ENCODE measurements around the gene YY1AP1. TPM values are rescaled to one million over a fixed set of nuclear protein-coding genes. Genes with fewer than 3 reads are reported as not detected.

YY1AP1 gene
- total RNA-seq, 4 donors from 2014 or later, result 77.4 to 181 (median 152) TPM

GRCh38 chr1:155648207-155649147 lies 40.1 kb downstream of the YY1AP1 start:
- WGBS, 2 donors (ENCODE audit: low coverage in 1 of 2), result 25 to 29% methylated on average over 7 to 8 of the region's 11 CpGs
- peak overlapping the region in 3 of 4 donors; percentile 25 to 54 (median 53) for H3K27ac ChIP-seq
- no peaks in the 10 kb centered on the region for H3K36me3 ChIP-seq
- H3K4me3 ChIP-seq, result no peak overlapping the region
- no peak for TF ChIP-seq EP300 (IDR thresholded peaks at IDR 0.05)
- TF ChIP-seq POLR2A (IDR thresholded peaks at IDR 0.05), result no peak
- peak in 3 of 4 experiments; percentile 11 to 51 (median 38) for TF ChIP-seq CTCF (IDR thresholded peaks at IDR 0.05)
- TF ChIP-seq POLR2AphosphoS5 (IDR thresholded peaks at IDR 0.05), result peak; percentile 59
- H3K4me1 ChIP-seq, result peaks cover 0 to 38% (median 3%) of the 10 kb centered on the region in 3 donors
- H3K27me3 ChIP-seq, result no peaks in the 10 kb centered on the region
- ATAC-seq, result peak; percentile 87
- no peaks in the 10 kb centered on the region for H3K9me3 ChIP-seq

GRCh38 chr1:155646307-155646706 lies 42.3 kb downstream of the YY1AP1 start:
- ATAC-seq, result peak; percentile 61
- peaks cover 0 to 38% (median 3%) of the 10 kb centered on the region in 3 donors for H3K4me1 ChIP-seq
- TF ChIP-seq CTCF (IDR thresholded peaks at IDR 0.05), result no peak
- TF ChIP-seq POLR2A (IDR thresholded peaks at IDR 0.05), result no peak
- TF ChIP-seq EP300 (IDR thresholded peaks at IDR 0.05), result no peak
- no peak for TF ChIP-seq POLR2AphosphoS5 (IDR thresholded peaks at IDR 0.05)
- 70 to 72% methylated on average over 2 of the region's 2 CpGs for WGBS, 2 donors (ENCODE audit: low coverage in 1 of 2)
- no peaks in the 10 kb centered on the region for H3K27me3 ChIP-seq
- no peak overlapping the region for H3K4me3 ChIP-seq
- no peaks in the 10 kb centered on the region for H3K36me3 ChIP-seq
- H3K27ac ChIP-seq, result no peak overlapping the region
- peaks cover 0 to 17% (median 0%) of the 10 kb centered on the region in 3 donors for H3K9me3 ChIP-seq

DNA sequence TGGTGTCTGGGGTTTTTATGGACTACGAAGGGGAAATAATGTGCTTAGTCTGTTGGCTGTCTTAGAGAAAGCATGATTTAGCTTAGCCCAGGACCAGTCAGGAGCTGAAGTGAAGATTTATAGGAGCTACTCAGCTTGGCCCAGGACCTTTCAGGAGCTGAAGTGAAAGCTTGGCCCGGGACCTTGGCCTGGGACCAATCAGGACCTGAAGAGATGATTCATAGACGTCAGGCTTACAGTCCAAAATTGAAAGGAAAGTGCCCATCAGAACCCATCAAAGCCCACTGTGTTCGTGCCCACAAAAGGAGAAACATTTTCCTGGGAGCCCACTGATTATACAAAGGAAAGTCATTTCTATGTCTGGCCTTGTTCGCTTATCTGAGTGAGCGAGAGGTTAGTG lies 42.9 kb downstream of the YY1AP1 start:
- H3K4me3 ChIP-seq, result no peak overlapping the region
- H3K36me3 ChIP-seq, result no peaks in the 10 kb centered on the region
- H3K27me3 ChIP-seq, result no peaks in the 10 kb centered on the region
- H3K27ac ChIP-seq, result peak overlapping the region in 1 of 4 donors; percentile 8
- peaks cover 0 to 35% (median 3%) of the 10 kb centered on the region in 3 donors for H3K4me1 ChIP-seq
- H3K9me3 ChIP-seq, result peaks cover 0 to 17% (median 0%) of the 10 kb centered on the region in 3 donors
- no peak for ATAC-seq
- WGBS, 2 donors (ENCODE audit: low coverage in 1 of 2), result 40 to 45% methylated on average over 1 to 6 of the region's 6 CpGs
- no peak for TF ChIP-seq CTCF (IDR thresholded peaks at IDR 0.05)

GRCh38 chr1:155645034-155645598 lies 43.5 kb downstream of the YY1AP1 start:
- TF ChIP-seq POLR2AphosphoS5 (IDR thresholded peaks at IDR 0.05), result no peak
- TF ChIP-seq POLR2A (IDR thresholded peaks at IDR 0.05), result no peak
- no peak for TF ChIP-seq CTCF (IDR thresholded peaks at IDR 0.05)
- TF ChIP-seq EP300 (IDR thresholded peaks at IDR 0.05), result no peak
- H3K27ac ChIP-seq, result no peak overlapping the region
- H3K27me3 ChIP-seq, result no peaks in the 10 kb centered on the region
- WGBS, 2 donors (ENCODE audit: low coverage in 1 of 2), result 53 to 59% methylated on average over 4 of the region's 4 CpGs
- no peak overlapping the region for H3K4me3 ChIP-seq
- H3K9me3 ChIP-seq, result peaks cover 0 to 17% (median 0%) of the 10 kb centered on the region in 3 donors
- no peaks in the 10 kb centered on the region for H3K36me3 ChIP-seq
- no peak for ATAC-seq
- peaks cover 0 to 34% (median 3%) of the 10 kb centered on the region in 3 donors for H3K4me1 ChIP-seq

Measured in gastroesophageal sphincter (tissue), 4 donors.